Transverse colon (tissue), 4 donors: ENCODE measurements around the gene OPA3. TPM values are rescaled to one million over a fixed set of nuclear protein-coding genes. Genes with fewer than 3 reads are reported as not detected.
A peak's percentile ranks its signal among the peaks of the same experiment; 100 is the strongest.

ENCODE experiments used
- DNase-seq: peaks from one replicate; pipeline ENCODE4 v3.0.0-alpha.2; 2019
- H3K27ac ChIP-seq, 4 donors: fragments of 200-600 bp; sonication (generic); 2 replicates each; pipeline ENCODE4 v1.5.1; 2016 to 2018; ENCODE audit warnings: inconsistent platforms in 4 of 4
- H3K27me3 ChIP-seq: fragments of 200-600 bp; sonication (generic); 2 replicates; pipeline ENCODE4 v1.5.1; 2017; ENCODE audit warnings: inconsistent platforms
- H3K36me3 ChIP-seq, 4 donors: fragments of 200-600 bp; sonication (generic); 2 replicates each; pipeline ENCODE4 v1.5.1; 2017 to 2019; ENCODE audit warnings: inconsistent platforms in 4 of 4
- H3K4me1 ChIP-seq, 4 donors: fragments of 200-600 bp; sonication (generic); 2 replicates each; pipeline ENCODE4 v1.5.1; 2017 to 2020; ENCODE audit warnings: inconsistent platforms in 4 of 4
- H3K4me3 ChIP-seq, 4 donors: fragments of 200-600 bp; sonication (generic); 1 replicate in 1 of 4; 2 replicates in 3 of 4; pipeline versions ENCODE4 v1.5.1 to v1.6.1; 2017 to 2019; ENCODE audit warnings: inconsistent platforms in 4 of 4
- H3K9me3 ChIP-seq, 2 donors: fragments of 200-600 bp; sonication (generic); 2 replicates each; pipeline ENCODE4 v1.5.1; 2017 to 2019; ENCODE audit warnings: inconsistent platforms in 2 of 2
- CTCF ChIP-seq, 5 experiments: fragments of 200-600 bp in 3 of 5; fragments of 450-650 bp in 2 of 5; sonication (generic) in 3 of 5; IDR thresholded peaks; 1 replicate in 2 of 5; 2 replicates in 3 of 5; pipeline ENCODE4 v1.5.1; 2016 to 2017; ENCODE audit warnings: antibody characterized with exemption in 5 of 5, inconsistent platforms in 3 of 5, mild to moderate bottlenecking in 2 of 5, moderate library complexity in 1 of 5
- EP300 ChIP-seq: sonication (generic); formaldehyde crosslinking; IDR thresholded peaks from one replicate; pipeline ENCODE4 v1.6.1; 2017; ENCODE audit warnings: antibody characterized with exemption, low read depth
- POLR2A ChIP-seq: fragments of 450-650 bp; IDR thresholded peaks from one replicate; pipeline ENCODE4 v1.6.1; 2016; ENCODE audit warnings: antibody characterized with exemption, mild to moderate bottlenecking, moderate library complexity
- POLR2AphosphoS5 ChIP-seq, 3 donors: sonication (generic); formaldehyde crosslinking; IDR thresholded peaks; one replicate each; pipeline ENCODE4 v1.6.1; 2016; ENCODE audit warnings: antibody characterized with exemption in 3 of 3
- WGBS, 2 donors: methylation state at CpG; one replicate each; pipeline ENCODE4 v1.1.5; 2018; ENCODE audit warnings: low coverage in 1 of 2; 5-methylcytosine and 5-hydroxymethylcytosine counted together
- in situ Hi-C, 4 donors: fragments of 200-750 bp; cut with MboI; loops; one replicate each; pipeline versions ENCODE4 v1.15.0 to v1.15.1; 2017; ENCODE audit warnings: low sequenced_read_pairs in 3 of 4, low pct_ligation_motif_present in 1 of 4, low pct_unique_long_range_greater_than_20kb in 1 of 4
- intact Hi-C: fragments of 100-400 bp; cut with DNase I; formaldehyde crosslinking; loops from one replicate; pipeline ENCODE4 v1.15.1; 2023; ENCODE audit warnings: low total_unique reads
- total RNA-seq, 4 donors: library from RNA; depleted of rRNA; stranded (reverse); fragments of >200 nt; gene quantifications; one replicate each; pipeline ENCODE4 v1.1.0, GENCODE V29; 2016

The OPA3 gene
- total RNA-seq, 4 donors from 2014 or later: 6.7 to 10.8 (median 8.6) TPM

- intact Hi-C loops: no loop called here
- in situ Hi-C loops: no loop called here
- peak; percentile 96 for DNase-seq
- Histone ChIP-seq H3K4me1 (peaks cover 22 to 37% (median 35%) of the 10 kb centered on the region in 4 donors), H3K9me3 (no peaks in the 10 kb centered on the region), H3K27me3 (no peaks in the 10 kb centered on the region), H3K4me3 (peak within 1 kb of the TSS; percentile 93 to 100 (median 97)), H3K36me3 (no peaks in the 10 kb centered on the region), H3K27ac (peak within 1 kb of the TSS; percentile 98 to 100 (median 99))
- 0 to 1% methylated on average over 9 to 51 of the region's 65 CpGs for WGBS, 2 donors
- TF ChIP-seq POLR2A (peak; percentile 99), CTCF (IDR thresholded peaks at IDR 0.05) (no peak), EP300 (peak; percentile 56), POLR2AphosphoS5 (IDR thresholded peaks at IDR 0.05) (peak; percentile 99)
Measured at GRCh38 chr19:45506989-45507871, 77.4 kb downstream of the OPA3 start, which contains the start of gene VASP. VASP (plus strand) TSS chr19:45507479; CDS start chr19:45507772, 293 bp downstream.

- peaks cover 16 to 29% (median 27%) of the 10 kb centered on the region in 4 donors for H3K4me1 ChIP-seq
- intact Hi-C loops (no loop called here), in situ Hi-C loops (no loop called here)
- peak; percentile 98 for DNase-seq
- no peaks in the 10 kb centered on the region for H3K36me3 ChIP-seq
- H3K4me3 ChIP-seq: peak overlapping the region; percentile 93 to 100 (median 97)
- WGBS, 2 donors: 1% methylated on average over 25 of the region's 47 CpGs; no CpG with 5 or more reads in 1 of the 2 donors
- peak overlapping the region; percentile 98 to 100 (median 99) for H3K27ac ChIP-seq
- TF ChIP-seq EP300 (no peak), POLR2A (peak; percentile 90), CTCF (IDR thresholded peaks at IDR 0.05) (peak in 4 of 5 experiments; percentile 24 to 45 (median 38)), POLR2AphosphoS5 (IDR thresholded peaks at IDR 0.05) (peak; percentile 79 to 91 (median 83))
- H3K9me3 ChIP-seq: no peaks in the 10 kb centered on the region
- H3K27me3 ChIP-seq: no peaks in the 10 kb centered on the region
Measured at GRCh38 chr19:45506246-45506988, 78.2 kb downstream of the OPA3 start.

DNA sequence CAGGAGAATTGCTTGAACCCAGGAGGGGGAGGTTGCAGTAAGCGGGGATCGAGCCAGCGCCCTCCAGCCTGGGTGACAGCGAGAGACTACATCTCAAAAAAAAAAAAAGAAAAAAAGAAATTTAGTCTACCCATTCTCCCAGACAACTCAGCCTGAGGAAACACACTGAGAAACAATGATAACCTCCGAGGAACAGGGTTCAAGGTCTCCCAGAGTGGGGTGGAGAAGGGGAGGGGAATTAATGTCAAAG is 78.7 kb downstream of the OPA3 start:
- H3K9me3 ChIP-seq: no peaks in the 10 kb centered on the region
- no peaks in the 10 kb centered on the region for H3K36me3 ChIP-seq
- H3K27ac ChIP-seq: peak overlapping the region; percentile 98 to 100 (median 99)
- TF ChIP-seq EP300: no peak
- no peak for TF ChIP-seq POLR2AphosphoS5 (IDR thresholded peaks at IDR 0.05)
- no peak for TF ChIP-seq CTCF (IDR thresholded peaks at IDR 0.05)
- TF ChIP-seq POLR2A: no peak
- H3K4me1 ChIP-seq: peaks cover 11 to 24% (median 22%) of the 10 kb centered on the region in 4 donors
- DNase-seq: no peak
- no peaks in the 10 kb centered on the region for H3K27me3 ChIP-seq
- intact Hi-C loops: no loop called here
- WGBS, 2 donors: 51% methylated on average over 5 of the region's 5 CpGs; no CpG with 5 or more reads in 1 of the 2 donors
- in situ Hi-C loops: no loop called here
- H3K4me3 ChIP-seq: peak overlapping the region in 3 of 4 donors; percentile 93 to 99 (median 95)
